HG02943 (cell line): ENCODE measurements around the gene MGME1.
"Not testable (repeated sequence)": the region's sequence is repeated elsewhere in the genome, so short reads cannot be mapped to it uniquely, and the experiment has no call there.

Experiments used
- ATAC-seq: cut with Tn5 transposase; IDR thresholded peaks from one replicate; pipeline ENCODE4 v1.9.1; 2021; ENCODE audit warnings: mild to moderate bottlenecking, low read depth, moderate library complexity; ENCODE audit not compliant: unreplicated experiment

The MGME1 gene

GRCh38 chr20:17958373-17959256 lies 10.2 kb upstream of the MGME1 start:
- ATAC-seq, result no peak

- ATAC-seq, result no peak
Measured at GRCh38 chr20:17959257-17959627, 9.6 kb upstream of the MGME1 start.

- ATAC-seq, result not testable (repeated sequence)
Measured at GRCh38 chr20:17960400-17960885, 8.4 kb upstream of the MGME1 start.

GRCh38 chr20:17960927-17961586 lies 7.8 kb upstream of the MGME1 start:
- no peak for ATAC-seq

- no peak for ATAC-seq
Measured at GRCh38 chr20:17961587-17961940, 7.3 kb upstream of the MGME1 start.

- ATAC-seq, result no peak
Measured at GRCh38 chr20:17963114-17963897, 5.5 kb upstream of the MGME1 start.

GRCh38 chr20:17964073-17964472 lies 4.7 kb upstream of the MGME1 start:
- ATAC-seq, result no peak

- ATAC-seq, result no peak
Measured at GRCh38 chr20:17964632-17965031, 4.2 kb upstream of the MGME1 start.

GRCh38 chr20:17965042-17965697 lies 3.6 kb upstream of the MGME1 start:
- no peak for ATAC-seq

GRCh38 chr20:17966432-17967310 lies 2.1 kb upstream of the MGME1 start:
- no peak for ATAC-seq

GRCh38 chr20:17967521-17968365 lies 1.1 kb upstream of the MGME1 start:
- no peak for ATAC-seq

- peak; percentile 15 for ATAC-seq
Measured at GRCh38 chr20:17969278-17969883, 563 bp downstream of the MGME1 start.

GRCh38 chr20:17969884-17970409 lies 1.1 kb downstream of the MGME1 start:
- no peak for ATAC-seq

GRCh38 chr20:17971300-17972013 lies 2.6 kb downstream of the MGME1 start:
- no peak for ATAC-seq

GRCh38 chr20:17972121-17972520 lies 3.3 kb downstream of the MGME1 start:
- no peak for ATAC-seq

GRCh38 chr20:17976305-17976704 lies 7.5 kb downstream of the MGME1 start:
- no peak for ATAC-seq

GRCh38 chr20:17985388-17986018 lies 16.7 kb downstream of the MGME1 start:
- ATAC-seq, result no peak
